HEK293 (cell line): ENCODE results near the gene NET1.

Experiments
- SP2 ChIP-seq: fragments of 450-650 bp; formaldehyde crosslinking; IDR thresholded peaks from 2 replicates; pipeline ENCODE4 v1.5.1; 2016; ENCODE audit warnings: missing biosample characterization, missing genetic modification characterization
- ZNF174 ChIP-seq: fragments of 450-650 bp; formaldehyde crosslinking; IDR thresholded peaks from 2 replicates; pipeline ENCODE4 v1.5.0; 2017; ENCODE audit warnings: missing biosample characterization, mild to moderate bottlenecking, missing genetic modification characterization
- ZNF624 ChIP-seq: fragments of 450-650 bp; formaldehyde crosslinking; IDR thresholded peaks from 2 replicates; pipeline ENCODE4 v1.5.1; 2017; ENCODE audit warnings: missing biosample characterization, missing genetic modification characterization
- TF ChIP-seq, protein P1 (sequence below): fragments of 450-650 bp; formaldehyde crosslinking; IDR thresholded peaks from 2 replicates; pipeline ENCODE4 v1.5.1; 2016; ENCODE audit warnings: missing biosample characterization, missing genetic modification characterization

GRCh38 chr10:5500910-5501309 is 88.6 kb downstream of the NET1 start:
- no peak for TF ChIP-seq ZNF624 (tag by site-specific recombination)
- TF ChIP-seq ZNF174 = no peak
- TF ChIP-seq, protein P1, sequence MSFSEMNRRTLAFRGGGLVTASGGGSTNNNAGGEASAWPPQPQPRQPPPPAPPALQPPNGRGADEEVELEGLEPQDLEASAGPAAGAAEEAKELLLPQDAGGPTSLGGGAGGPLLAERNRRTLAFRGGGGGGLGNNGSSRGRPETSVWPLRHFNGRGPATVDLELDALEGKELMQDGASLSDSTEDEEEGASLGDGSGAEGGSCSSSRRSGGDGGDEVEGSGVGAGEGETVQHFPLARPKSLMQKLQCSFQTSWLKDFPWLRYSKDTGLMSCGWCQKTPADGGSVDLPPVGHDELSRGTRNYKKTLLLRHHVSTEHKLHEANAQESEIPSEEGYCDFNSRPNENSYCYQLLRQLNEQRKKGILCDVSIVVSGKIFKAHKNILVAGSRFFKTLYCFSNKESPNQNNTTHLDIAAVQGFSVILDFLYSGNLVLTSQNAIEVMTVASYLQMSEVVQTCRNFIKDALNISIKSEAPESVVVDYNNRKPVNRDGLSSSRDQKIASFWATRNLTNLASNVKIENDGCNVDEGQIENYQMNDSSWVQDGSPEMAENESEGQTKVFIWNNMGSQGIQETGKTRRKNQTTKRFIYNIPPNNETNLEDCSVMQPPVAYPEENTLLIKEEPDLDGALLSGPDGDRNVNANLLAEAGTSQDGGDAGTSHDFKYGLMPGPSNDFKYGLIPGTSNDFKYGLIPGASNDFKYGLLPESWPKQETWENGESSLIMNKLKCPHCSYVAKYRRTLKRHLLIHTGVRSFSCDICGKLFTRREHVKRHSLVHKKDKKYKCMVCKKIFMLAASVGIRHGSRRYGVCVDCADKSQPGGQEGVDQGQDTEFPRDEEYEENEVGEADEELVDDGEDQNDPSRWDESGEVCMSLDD (tag by site-specific recombination) = no peak
- TF ChIP-seq SP2 (tag by site-specific recombination) = no peak
